ENCODE measurements around the gene TEX51. TPM values are rescaled to one million over a fixed set of nuclear protein-coding genes. Genes with fewer than 3 reads are reported as not detected.

Gene TEX51
- not detected for total RNA-seq

GRCh38 chr2:126898636-126899035 lies at the start of gene TEX51:
Gene TEX51 (plus strand): TSS chr2:126898890. CDS start chr2:126898919, 29 bp downstream.
- no peak for DNase-seq (ENCODE audit: low spot score)

GRCh38 chr2:126849054-126849453 lies 49.6 kb upstream of the TEX51 start:
- no peak for DNase-seq (ENCODE audit: low spot score)

- no peak for DNase-seq (ENCODE audit: low spot score)
Observed at GRCh38 chr2:126849486-126849885, 49.2 kb upstream of the TEX51 start.

GRCh38 chr2:126849991-126850535 lies 48.6 kb upstream of the TEX51 start:
- DNase-seq (ENCODE audit: low spot score), result no peak

- DNase-seq (ENCODE audit: low spot score), result no peak
Observed at GRCh38 chr2:126850940-126851339, 47.8 kb upstream of the TEX51 start.

GRCh38 chr2:126851756-126852155 lies 46.9 kb upstream of the TEX51 start:
- no peak for DNase-seq (ENCODE audit: low spot score)

- no peak for DNase-seq (ENCODE audit: low spot score)
Observed at GRCh38 chr2:126852361-126852760, 46.3 kb upstream of the TEX51 start.

GRCh38 chr2:126855606-126856005 lies 43.1 kb upstream of the TEX51 start:
- no peak for DNase-seq (ENCODE audit: low spot score)

- no peak for DNase-seq (ENCODE audit: low spot score)
Observed at GRCh38 chr2:126856403-126856802, 42.3 kb upstream of the TEX51 start.

GRCh38 chr2:126857502-126857901 lies 41.2 kb upstream of the TEX51 start:
- no peak for DNase-seq (ENCODE audit: low spot score)

- no peak for DNase-seq (ENCODE audit: low spot score)
Observed at GRCh38 chr2:126858013-126858412, 40.7 kb upstream of the TEX51 start.

GRCh38 chr2:126858436-126858835 lies 40.3 kb upstream of the TEX51 start:
- no peak for DNase-seq (ENCODE audit: low spot score)

GRCh38 chr2:126858991-126859390 lies 39.7 kb upstream of the TEX51 start:
- DNase-seq (ENCODE audit: low spot score), result no peak

GRCh38 chr2:126859631-126860030 lies 39.1 kb upstream of the TEX51 start:
- DNase-seq (ENCODE audit: low spot score), result no peak

GRCh38 chr2:126860385-126860784 lies 38.3 kb upstream of the TEX51 start:
- no peak for DNase-seq (ENCODE audit: low spot score)

GRCh38 chr2:126862730-126863129 lies 36.0 kb upstream of the TEX51 start:
- no peak for DNase-seq (ENCODE audit: low spot score)

- no peak for DNase-seq (ENCODE audit: low spot score)
Observed at GRCh38 chr2:126863336-126864015, 35.2 kb upstream of the TEX51 start.

- DNase-seq (ENCODE audit: low spot score), result no peak
Observed at GRCh38 chr2:126864861-126865260, 33.8 kb upstream of the TEX51 start.

- no peak for DNase-seq (ENCODE audit: low spot score)
Observed at GRCh38 chr2:126866451-126866850, 32.2 kb upstream of the TEX51 start.

- no peak for DNase-seq (ENCODE audit: low spot score)
Observed at GRCh38 chr2:126874961-126875360, 23.7 kb upstream of the TEX51 start.

- DNase-seq (ENCODE audit: low spot score), result no peak
Observed at GRCh38 chr2:126876631-126877030, 22.1 kb upstream of the TEX51 start.

- DNase-seq (ENCODE audit: low spot score), result no peak
Observed at GRCh38 chr2:126877041-126877440, 21.6 kb upstream of the TEX51 start.

GRCh38 chr2:126877861-126878565 lies 20.7 kb upstream of the TEX51 start:
- DNase-seq (ENCODE audit: low spot score), result no peak
